Lower leg skin (tissue), 3 donors: ENCODE data around the gene LIPH.
"Not testable (repeated sequence)": the region's sequence is repeated elsewhere in the genome, so short reads cannot be mapped to it uniquely, and the experiment has no call there.

Experiments used
- POLR2A ChIP-seq, 2 donors: fragments of 450-650 bp; IDR thresholded peaks; one replicate each; pipeline ENCODE4 v1.6.1; 2016 to 2017; ENCODE audit warnings: antibody characterized with exemption in 2 of 2, mild to moderate bottlenecking in 1 of 2, moderate library complexity in 1 of 2
- TF ChIP-seq, protein P1 (sequence below), 3 donors: fragments of 450-650 bp; IDR thresholded peaks; one replicate each; pipeline ENCODE4 v1.5.1; 2016; ENCODE audit warnings: antibody characterized with exemption in 3 of 3, mild to moderate bottlenecking in 3 of 3, moderate library complexity in 2 of 3

DNA sequence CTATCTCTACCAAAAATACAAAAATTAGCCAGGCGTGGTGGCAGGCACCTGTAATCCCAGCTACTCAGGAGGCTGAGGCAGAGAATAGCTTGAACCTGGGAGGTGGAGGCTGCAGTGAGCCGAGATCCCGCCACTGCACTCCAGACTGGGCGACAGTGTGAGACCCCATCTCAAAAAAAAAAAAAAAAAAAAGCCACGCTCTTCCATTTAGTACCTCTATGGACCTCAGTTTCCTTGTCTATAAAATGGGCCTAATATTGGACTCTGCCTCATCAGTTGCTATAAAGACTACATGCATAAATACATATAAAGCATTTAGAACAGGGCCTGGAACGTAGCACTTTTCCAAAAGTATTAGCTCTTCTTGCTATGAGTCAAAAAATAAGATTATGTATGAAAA lies 77.5 kb downstream of the LIPH start:
- TF ChIP-seq, protein P1, sequence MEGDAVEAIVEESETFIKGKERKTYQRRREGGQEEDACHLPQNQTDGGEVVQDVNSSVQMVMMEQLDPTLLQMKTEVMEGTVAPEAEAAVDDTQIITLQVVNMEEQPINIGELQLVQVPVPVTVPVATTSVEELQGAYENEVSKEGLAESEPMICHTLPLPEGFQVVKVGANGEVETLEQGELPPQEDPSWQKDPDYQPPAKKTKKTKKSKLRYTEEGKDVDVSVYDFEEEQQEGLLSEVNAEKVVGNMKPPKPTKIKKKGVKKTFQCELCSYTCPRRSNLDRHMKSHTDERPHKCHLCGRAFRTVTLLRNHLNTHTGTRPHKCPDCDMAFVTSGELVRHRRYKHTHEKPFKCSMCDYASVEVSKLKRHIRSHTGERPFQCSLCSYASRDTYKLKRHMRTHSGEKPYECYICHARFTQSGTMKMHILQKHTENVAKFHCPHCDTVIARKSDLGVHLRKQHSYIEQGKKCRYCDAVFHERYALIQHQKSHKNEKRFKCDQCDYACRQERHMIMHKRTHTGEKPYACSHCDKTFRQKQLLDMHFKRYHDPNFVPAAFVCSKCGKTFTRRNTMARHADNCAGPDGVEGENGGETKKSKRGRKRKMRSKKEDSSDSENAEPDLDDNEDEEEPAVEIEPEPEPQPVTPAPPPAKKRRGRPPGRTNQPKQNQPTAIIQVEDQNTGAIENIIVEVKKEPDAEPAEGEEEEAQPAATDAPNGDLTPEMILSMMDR (IDR thresholded peaks at IDR 0.05), result not testable (repeated sequence)
- not testable (repeated sequence) for TF ChIP-seq POLR2A (IDR thresholded peaks at IDR 0.05)
